Retina (tissue), 1 donor: ENCODE data around the gene ATP1A2.
A peak's percentile ranks its signal among the peaks of the same experiment; 100 is the strongest.

Source experiments
- DNase-seq: peaks from one replicate; pipeline ENCODE4 v3.0.0-alpha.2; 2016

Gene ATP1A2

DNA sequence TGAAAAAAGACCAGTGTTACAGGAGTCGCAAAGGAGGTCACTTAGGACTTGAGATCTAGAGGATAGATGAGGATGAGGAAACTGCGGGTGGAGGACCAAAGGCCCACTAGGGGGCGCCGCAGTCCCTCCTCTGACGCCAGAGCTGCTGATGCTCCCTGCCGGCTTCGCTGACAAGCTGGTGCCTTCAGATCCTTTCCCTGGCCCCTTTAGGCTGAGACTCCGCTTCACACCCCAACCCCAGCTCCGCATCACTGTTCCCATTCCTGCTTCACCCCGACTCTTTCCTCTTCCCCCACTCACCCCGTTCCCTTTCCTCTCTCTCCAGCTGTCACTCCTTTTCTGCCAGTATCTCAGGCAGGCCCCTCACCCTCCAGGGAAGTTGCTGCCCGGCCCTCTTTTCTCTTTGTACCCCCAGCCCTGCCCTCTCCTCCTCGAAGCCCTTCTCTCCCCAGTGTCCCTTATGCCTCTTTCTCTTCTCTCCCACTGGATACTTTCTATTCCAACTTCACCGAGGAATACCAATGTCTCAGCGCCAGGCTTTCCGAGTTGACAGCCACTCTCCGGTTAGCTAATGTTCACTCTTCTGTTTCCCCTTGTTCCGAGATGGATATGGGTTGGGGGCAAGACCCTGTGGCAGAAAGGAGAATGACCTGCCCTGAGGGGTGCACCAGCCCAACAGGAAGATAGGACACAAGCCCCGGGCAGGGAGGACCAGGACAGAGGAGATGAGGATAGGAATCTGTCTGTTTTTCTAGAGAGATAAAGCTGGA lies 29.7 kb upstream of the ATP1A2 start:
- peak; percentile 90 for DNase-seq

DNA sequence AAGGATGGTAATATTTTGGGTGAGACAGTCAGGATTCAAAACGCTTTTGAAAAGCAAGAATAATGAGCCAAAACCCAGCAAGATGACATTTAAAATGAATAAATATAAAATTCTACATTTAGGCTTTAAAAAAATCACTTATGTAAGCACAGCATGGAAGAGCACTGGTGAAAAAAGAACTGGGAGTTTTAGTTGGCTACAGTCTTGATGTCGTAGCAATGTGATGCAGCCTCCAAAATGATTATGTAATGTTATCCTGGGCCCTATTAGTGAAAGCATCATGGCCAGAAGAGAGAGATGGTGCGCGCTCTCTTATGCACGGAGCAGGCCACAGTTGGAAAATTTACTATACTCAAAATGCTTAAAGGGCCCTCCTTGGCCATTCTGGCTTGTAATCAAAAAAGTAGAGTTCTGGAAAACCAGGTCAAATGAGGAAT lies 29.1 kb upstream of the ATP1A2 start:
- DNase-seq, result no peak

DNA sequence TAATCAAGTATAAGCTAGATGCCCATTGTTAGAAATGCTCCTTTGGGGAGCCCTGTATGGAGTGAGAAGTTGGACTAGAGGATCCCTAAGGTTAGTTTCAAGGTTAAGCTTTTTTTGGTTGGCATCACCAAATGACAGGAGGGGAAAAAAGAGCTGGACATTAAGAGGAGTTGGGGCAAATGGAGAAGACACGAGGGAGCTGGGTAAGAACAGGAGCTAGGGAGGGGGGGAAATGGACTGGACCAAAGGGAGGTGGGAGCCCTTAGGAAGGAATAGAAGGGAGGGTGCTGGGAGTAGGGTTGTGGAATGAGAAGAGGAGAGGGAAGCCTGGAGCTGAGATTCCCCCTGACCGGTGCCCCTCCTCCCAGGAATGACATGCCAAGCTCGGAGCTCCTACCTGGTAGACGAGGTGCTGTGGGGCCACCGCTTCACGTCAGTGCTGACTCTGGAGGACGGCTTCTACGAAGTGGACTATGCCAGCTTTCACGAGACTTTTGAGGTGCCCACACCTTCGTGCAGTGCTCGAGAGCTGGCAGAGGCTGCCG lies 28.4 kb upstream of the ATP1A2 start:
- no peak for DNase-seq

DNA sequence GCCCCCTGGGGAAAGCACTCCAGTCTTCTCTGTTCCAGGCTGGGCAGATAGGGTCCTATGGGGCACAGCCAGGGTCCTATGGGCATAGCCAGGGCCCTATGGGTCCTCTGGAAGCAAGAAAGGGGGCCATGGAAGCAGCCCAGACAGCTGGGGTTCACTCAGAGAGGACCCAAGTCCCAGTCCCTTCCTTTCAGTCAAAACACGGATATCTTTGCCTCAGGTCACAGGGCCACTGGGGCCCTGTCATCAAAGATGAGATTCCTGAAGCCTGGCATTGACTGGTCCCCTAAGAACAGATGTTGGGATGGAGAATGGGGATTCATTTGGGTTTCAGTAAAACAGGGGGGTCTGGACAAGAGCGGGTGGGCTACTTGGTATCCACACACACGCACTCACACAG lies 25.7 kb upstream of the ATP1A2 start:
- DNase-seq, result no peak

DNA sequence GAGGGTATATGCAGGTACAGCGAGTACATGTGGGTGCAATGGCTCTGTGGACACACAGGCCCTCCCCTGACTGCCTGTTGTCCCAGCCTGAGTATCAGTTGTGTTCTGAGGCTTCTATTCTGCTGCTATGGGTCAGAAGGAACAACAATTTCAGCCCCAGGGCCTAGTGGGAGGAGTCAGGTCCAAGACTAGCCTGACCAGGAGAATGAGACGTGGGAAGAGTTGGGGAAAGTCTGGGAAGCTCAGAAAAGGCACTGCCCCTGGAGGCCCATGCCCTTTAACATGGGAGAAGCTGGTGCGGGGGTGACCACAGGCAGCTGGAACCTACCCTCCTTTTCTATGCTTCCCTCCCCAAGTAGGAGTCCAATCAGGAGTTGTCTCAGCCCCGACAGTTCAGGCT lies 24.8 kb upstream of the ATP1A2 start:
- DNase-seq, result no peak

DNA sequence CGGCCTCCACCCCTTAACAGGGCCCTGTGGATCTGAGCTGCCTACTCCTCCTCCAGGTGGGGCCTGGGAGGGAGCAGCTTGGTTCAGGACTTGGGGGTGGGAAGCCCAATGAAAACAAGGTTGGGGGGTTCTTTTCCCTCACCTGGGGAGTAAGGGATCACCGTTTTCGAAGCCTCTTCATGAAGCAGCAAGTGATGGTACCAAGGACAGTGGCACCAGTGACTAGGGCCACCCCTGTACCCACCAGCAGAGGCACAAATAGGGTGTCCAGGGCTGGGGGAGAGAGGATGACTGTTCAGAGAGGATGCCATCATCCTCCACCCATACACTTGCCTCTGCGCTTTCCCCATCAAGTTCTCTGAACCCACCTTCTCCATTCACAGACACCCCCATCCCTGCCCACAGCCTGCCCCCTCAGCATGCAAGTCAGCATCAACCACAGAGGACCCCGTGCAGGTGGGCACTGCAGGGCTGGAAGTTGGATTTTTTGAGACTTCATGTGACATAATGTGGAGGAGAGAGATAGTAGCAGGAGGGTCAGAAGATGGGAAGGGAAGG lies 23.8 kb upstream of the ATP1A2 start:
- no peak for DNase-seq

DNA sequence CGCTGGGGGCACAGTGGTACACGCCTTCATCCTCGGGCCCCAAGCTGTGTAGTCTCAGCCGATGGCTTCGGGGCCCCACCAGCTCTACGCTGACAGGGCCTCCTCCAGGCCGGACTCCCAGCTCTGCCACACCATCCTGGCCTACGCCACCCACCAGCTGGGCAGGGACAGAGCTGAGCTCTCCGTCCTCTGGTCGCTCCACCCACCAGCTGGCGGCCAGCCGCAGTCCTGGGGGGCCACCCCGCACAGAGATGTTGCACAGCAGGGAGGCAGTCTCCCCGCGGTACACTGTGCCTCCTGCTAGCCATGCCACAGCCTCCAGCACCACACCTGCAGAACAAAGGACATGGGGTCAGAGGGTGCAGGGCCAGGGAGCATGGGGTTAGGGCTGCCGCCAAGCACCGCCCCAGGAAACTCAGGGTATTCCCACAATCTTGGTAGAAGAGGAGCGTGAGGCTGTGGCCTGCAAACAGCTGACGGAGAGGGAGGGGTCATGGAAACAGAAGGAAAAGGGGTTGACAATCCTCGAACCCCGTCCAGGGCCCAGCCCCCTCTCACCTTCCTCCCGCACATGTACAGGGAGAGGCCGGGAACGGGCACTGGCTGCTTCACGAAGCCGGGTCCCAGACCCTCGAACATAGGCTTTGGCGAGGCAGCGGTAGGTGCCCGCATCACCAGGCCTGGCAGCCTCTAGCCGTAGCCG lies 23.0 kb upstream of the ATP1A2 start:
- DNase-seq, result no peak

DNA sequence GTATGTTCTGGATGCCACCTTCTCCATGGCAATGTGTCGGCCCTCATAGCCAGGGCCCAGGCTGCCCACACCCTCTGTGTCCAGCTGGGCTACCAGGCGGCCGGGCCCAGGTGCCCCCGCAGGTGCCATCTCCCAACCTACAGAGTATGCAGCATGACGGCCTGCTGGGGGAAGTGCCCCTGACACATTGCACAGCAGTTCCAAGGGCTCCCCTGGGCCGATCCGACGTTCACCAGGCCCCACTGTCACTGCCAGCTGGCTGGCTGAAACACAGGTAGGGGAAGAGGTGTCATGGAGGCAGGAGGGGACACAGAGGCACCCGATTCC lies 22.5 kb upstream of the ATP1A2 start:
- no peak for DNase-seq

DNA sequence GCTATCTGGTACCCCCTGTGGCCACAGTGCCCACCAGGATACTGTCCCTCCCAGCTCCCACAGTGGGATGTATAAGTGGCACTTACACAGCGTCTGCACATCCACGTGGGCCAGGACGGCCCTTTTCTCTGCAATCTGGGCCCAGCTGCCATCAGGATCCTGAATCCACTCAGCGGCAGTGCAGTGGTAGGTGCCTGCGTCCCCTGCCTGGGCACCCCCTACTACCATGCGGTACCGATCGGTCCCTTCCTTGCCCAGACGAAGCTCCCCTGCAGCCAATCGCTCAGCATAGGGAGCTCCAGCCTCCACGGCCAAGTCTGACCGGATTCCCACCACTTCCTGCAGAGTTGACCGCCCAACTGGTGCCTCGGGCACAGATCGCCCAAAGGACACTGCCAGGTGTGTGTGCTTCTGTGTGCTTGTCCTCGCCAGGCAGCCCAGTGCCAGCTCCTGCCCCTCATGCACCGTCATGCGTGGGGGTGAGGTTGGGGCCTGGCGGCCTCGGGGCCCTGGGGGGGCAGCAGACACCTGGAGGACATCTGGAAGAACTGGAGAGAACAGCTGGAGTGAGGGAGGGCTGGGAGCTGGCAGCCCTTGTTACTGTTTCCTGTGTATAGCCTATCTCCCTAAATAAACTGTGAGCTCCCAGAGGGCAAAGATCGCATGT lies 21.8 kb upstream of the ATP1A2 start:
- DNase-seq, result no peak

DNA sequence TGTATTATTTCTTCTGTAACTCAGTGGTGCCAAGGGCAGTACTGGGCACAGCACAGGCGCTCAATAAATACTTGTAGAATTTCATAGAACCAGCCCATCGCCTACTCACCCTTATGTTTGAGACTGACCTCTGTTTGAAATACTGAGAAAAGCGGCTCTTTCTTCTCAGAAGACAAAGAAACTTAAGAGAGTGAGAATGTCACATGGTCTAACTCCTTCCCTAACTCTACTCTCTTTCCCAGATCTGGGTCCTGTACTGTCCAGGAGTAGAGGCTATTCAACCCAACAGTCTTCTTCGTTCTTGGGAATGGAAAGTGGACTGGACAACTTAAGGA lies 21.3 kb upstream of the ATP1A2 start:
- no peak for DNase-seq

DNA sequence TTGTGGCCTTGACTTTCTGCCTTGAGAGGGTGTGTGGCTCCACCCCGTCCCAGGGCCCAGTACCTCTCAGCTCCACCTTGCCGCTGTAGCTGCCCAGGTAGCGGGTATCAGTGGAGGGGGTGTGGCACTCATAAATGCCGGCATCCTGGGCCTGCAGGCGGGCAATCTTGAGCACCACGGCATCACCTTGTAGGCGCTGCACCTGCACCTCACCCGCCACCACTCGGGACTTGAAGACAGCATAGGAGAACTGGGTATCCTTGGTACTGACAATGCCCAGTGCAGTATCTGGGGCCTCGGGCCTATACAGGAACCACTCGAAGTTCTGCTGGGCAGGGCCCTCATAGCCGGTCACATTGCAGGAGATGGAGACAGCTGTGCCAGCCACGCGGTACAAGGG lies 20.8 kb upstream of the ATP1A2 start:
- no peak for DNase-seq

DNA sequence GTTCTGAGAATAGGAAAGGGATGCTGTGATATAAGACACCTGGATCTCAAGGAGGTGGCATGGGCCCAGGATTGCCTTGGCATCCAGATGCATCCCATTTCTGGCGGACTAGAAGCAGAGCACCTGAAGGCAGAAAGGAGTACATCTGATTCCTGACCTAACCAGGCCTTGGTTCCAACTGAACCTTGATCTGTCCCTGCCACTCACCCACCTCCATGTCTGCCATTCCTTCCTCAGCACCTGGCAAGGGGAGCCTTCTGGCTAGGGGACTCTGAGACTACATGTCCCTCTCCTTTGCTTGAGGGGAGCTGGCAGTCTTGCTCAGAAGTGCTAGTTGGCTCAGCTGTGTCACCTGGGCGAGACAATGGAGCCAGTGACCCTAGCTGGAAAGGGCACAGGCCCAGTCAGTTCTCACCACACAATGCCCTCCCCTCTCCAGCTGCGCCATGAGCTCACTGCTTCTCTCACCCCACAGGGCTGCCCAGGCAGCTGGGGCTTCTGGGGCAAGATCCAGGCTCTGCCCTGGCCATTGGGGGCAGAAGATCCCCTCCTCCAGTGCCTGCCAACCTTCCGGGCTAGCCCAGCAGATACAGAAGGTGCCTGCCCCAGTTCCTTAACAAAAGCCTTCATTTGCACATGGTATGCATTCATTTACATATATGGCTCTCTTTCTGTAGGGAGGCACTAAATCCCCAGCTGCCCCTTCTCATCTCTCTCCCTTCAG lies 20.0 kb upstream of the ATP1A2 start:
- DNase-seq, result peak; percentile 30

DNA sequence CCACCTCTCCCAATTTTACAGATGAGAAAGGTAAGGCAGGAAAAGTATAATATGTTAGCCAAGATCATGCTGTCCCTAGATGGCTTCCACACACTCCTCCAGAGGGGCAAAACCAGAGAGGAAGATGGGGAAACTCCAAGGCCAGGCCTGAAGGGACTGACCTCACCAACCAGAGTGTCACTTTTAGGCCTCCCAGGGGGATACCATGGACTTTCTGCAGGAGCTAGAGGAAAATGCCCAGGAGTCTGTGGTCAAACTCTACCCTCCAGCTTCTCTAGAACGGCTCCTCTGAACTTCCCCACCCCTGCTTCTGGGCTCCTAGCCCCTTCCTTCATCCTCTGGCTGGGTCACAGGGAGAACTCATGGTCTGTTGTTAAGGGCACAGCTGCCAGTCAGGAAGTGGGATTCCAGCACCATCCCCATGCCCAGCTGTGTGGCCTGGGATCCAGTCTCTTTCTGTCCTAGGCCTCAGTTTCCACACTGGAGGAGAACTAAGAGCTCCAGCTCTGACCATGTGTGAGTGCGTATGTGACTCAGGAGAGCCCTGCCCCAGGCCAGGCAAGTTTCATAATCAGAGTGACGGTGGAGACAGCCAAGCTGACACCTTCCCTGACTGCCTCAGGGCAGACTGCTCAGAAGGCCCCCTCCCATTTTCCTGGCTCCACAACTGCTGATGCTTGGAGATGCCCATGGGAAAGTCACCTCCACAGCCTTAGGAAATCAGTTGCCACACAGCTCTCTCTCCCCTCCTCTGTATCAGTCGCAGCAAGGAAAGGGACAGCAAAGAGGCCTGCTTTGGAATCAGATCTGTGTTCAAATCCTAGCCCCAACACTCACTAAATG lies 19.1 kb upstream of the ATP1A2 start:
- peak; percentile 20 for DNase-seq

DNA sequence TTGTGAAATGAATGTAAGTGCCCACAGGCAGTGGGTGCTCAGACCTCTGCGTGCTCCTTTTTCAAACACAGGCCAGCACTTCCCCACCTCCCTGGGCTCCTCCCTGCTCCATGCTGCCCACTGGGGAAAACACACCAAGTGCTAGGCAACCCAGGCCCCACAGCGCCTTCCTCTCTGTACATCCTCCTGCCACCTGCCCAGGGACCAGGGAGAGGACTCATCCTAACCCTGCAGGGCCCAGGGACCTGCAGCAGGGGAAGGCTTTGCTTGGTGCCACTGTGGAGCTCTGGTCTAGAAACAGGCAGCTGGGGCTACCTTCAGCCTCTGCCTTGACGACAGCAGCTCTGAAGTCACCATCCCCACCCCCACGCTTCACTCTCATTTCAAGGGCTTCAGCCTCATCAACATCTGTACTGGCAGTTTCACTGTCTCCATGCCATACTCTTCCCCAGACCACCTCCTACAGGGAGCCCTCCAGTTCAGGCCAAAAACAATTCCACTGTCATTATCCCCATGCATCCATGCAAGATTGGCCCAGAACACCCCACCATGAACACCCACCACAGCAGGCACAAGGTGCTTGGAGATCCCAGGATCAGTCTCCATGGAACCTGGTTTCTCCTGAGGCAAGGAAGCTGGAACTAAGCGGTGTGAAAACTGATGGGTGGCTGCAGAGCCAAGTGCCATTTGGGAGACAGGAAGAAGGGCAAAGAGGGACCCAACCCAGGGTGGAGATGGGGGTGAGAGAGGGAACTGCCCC lies 18.2 kb upstream of the ATP1A2 start:
- DNase-seq, result peak; percentile 21

DNA sequence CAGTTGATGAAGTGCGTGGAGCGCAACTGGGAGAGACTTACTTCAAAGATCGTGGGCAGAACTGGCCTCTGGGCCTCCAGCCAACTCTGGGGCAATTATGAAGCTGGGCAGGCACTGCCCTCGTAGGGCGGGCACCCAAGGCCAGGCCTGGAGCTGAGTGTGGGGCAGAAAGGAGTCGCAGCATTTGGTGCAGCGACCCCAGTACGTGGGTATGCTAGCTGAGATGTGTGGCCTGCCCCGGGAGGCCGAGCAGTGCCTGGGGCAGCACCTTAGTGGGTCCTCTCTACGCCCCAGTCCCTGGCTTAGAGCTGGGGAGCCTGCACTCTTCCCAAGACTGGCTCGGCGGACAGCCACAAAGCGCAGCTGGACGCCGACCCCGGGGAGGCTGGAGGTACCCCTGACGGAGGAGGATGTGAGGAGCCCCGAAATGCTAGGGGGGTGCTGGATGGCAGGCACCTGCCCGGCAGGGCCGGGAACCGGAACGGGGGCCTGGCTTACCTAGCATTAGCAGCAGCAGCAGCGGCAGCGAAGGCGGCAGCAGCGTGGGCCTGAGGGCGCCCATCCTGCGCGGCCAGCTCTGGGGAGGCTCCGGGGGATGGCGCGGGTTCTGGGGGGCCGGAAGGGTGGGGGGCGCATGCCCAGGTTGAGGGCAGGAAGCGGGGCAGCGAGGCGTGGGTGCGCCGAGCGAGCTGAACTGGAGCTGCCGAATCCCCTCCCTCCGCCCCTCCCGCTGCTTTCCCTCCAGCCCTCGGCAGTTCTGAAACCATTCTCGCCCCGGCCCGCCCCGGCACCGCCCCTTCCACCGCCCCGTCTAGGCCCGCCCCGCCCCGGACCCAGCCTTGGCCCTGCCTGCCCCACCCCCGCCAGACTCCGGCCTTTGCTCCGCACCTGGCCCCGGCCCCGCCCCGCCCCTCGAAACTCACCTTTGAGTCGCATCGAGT lies 17.4 kb upstream of the ATP1A2 start, which contains the start of gene IGSF8:
TSS of gene IGSF8 (minus strand) at position 709 of the 941 bp plus-strand sequence. CDS start at position 562, 147 bp downstream.
- peak; percentile 67 for DNase-seq

DNA sequence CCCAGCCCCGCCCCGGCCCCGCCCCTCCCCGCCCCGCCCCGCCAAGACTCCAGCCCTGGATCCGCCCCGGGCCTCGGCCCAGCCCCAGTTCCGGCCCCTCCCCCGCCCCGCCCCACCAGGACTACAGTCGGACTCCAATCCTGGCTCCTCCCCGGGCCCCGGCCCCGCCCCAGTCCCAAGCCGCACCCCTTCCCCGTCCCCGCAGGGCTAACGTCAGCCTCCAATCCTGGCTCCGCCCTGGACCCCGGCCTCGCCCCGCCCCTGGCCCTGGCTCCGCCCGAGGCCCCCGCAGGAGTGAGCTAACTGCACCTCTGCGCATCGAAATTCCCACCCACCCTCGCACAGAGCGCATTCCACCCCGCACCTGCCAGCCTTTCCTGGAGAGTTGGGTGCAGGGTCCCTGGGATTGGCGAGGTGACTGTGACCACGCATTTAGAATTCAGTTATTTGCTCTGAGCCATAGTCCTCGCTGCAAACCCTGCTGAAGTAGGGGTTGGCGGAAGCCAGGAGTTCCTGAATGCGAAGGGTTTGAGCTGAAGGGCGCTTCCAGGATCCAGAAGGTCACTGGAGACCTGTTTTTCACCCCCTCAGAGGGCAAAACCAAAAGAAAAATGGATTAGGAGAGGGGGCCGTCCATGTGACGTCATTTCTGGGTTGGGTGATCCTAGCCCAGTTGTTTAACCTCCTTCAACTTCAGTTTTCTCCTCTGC lies 16.6 kb upstream of the ATP1A2 start:
- DNase-seq, result peak; percentile 84

DNA sequence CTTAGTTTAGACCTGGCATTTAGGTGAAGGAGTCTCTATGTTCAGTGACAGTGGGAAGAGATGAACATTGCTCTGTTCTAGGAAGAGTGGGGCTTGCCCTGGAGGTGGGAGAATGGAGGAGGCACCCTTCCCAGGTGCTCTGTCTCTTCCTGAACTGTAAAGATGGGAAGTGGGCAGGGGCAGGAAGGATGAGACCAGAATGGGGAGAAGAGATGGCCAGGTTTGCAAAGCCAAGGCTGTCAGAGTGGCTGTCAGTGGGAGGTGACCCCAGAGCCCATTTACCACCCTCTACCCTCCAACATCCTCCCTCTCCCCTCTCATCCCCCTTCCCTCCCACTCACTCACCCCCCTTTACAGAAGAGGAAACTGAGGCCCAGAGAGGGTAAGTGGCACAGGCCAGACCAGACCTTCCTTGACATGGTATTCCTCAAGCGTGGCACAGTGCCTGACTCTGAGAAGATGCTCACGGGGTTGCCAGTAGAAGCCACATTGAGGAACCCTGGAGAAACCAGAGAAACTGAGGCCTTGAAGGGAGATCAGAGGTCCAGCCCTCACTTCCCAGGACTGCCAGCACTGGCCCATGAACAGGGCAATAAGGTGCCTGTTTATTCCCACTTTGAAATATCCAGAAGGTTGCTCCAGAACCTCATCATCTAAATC lies 15.7 kb upstream of the ATP1A2 start:
- no peak for DNase-seq

DNA sequence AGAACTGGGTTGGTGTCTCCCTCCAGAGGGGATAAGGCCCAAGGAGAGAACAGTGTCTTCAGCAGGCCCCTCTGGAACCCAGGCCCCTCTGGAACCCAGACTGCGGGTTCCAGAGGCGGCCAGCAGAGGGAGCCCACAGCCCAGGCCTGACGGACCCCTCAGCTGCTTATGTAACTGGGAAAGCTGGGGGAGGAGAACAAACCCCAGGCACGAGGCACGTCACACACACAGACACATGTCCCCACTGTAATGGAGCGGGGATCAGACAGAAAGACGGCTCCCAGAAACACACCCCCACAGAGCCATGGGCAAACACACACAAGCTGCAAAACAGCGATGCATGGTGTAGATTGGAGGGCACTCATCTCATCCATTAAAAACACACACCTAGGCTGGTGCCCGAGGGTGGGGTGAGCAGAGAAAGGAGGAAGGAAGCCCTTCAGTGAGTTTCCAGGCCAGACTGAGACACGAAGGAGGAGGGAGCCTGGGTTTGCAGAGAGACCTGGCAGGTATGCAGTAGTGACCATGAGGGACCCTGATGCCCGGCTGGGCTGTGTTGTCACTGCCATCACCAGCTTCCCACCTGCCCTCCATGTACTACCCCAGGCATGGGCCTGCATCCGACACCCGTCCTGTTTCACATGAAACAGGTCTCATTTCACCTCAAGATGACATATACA lies 14.4 kb upstream of the ATP1A2 start:
- DNase-seq, result peak; percentile 91
